Measurements from ENCODE around the gene KCND2. TPM values are rescaled to one million over a fixed set of nuclear protein-coding genes. Genes with fewer than 3 reads are reported as not detected.

Gene KCND2
- total and polyA plus RNA-seq, 7 donors, result 0.04 to 2.7 (median 0.15) TPM

- Histone ChIP-seq H3K36me3 (ENCODE audit: insufficient read depth in 1 of 2, low read depth in 1 of 2) (no peaks in the 10 kb centered on the region), H3K4me1 (no peaks in the 10 kb centered on the region), H3K9me3 (no peaks in the 10 kb centered on the region), H3K27ac (no peak overlapping the region), H3K4me3 (no peak overlapping the region), H3K27me3 (ENCODE audit: insufficient read depth in 3 of 3, low read length in 2 of 3) (no peaks in the 10 kb centered on the region)
- DNase-seq (no peak), ATAC-seq (no peak)
- intact Hi-C loops (cut with DNase I), result no loop called here
- TF ChIP-seq CTCF (IDR thresholded peaks at IDR 0.05), result no peak
- WGBS, 3 donors, result 77 to 86% (median 78%) methylated on average over 3 of the region's 3 CpGs
Observed at GRCh38 chr7:120398284-120399000, 125.5 kb downstream of the KCND2 start.

- Histone ChIP-seq H3K9me3 (no peaks in the 10 kb centered on the region), H3K4me3 (no peak overlapping the region), H3K27ac (no peak overlapping the region), H3K36me3 (ENCODE audit: insufficient read depth in 1 of 2, low read depth in 1 of 2) (no peaks in the 10 kb centered on the region), H3K27me3 (ENCODE audit: insufficient read depth in 3 of 3, low read length in 2 of 3) (no peaks in the 10 kb centered on the region), H3K4me1 (no peaks in the 10 kb centered on the region)
- ATAC-seq, result no peak
- 55 to 82% (median 58%) methylated on average over 2 of the region's 2 CpGs for WGBS, 3 donors
- intact Hi-C loops (cut with DNase I), result no loop called here
- no peak for DNase-seq
- no peak for TF ChIP-seq CTCF (IDR thresholded peaks at IDR 0.05)
Observed at GRCh38 chr7:120400806-120401455, 128.0 kb downstream of the KCND2 start.

- Histone ChIP-seq H3K27me3 (ENCODE audit: insufficient read depth in 3 of 3, low read length in 2 of 3) (no peaks in the 10 kb centered on the region), H3K4me1 (no peaks in the 10 kb centered on the region), H3K9me3 (no peaks in the 10 kb centered on the region), H3K36me3 (ENCODE audit: insufficient read depth in 1 of 2, low read depth in 1 of 2) (no peaks in the 10 kb centered on the region), H3K27ac (no peak overlapping the region), H3K4me3 (no peak overlapping the region)
- WGBS, 3 donors, result 43 to 48% (median 47%) methylated on average over 4 of the region's 4 CpGs
- ATAC-seq (no peak), DNase-seq (no peak)
- no peak for TF ChIP-seq CTCF (IDR thresholded peaks at IDR 0.05)
- intact Hi-C loops (cut with DNase I), result no loop called here
Observed at GRCh38 chr7:120402079-120402767, 129.2 kb downstream of the KCND2 start.

- no peaks in the 10 kb centered on the region for H3K27me3 ChIP-seq (ENCODE audit: insufficient read depth in 3 of 3, low read length in 2 of 3)
- H3K9me3 ChIP-seq, result no peaks in the 10 kb centered on the region
- DNase-seq (no peak), ATAC-seq (no peak)
- H3K27ac ChIP-seq, result no peak overlapping the region
- no peaks in the 10 kb centered on the region for H3K36me3 ChIP-seq (ENCODE audit: insufficient read depth in 1 of 2, low read depth in 1 of 2)
- TF ChIP-seq CTCF (IDR thresholded peaks at IDR 0.05), result no peak
- intact Hi-C loops (cut with DNase I), result no loop called here
- WGBS, 3 donors, result 16 to 25% (median 16%) methylated on average over 1 of the region's 1 CpG
- H3K4me3 ChIP-seq, result no peak overlapping the region
- H3K4me1 ChIP-seq, result no peaks in the 10 kb centered on the region
Observed at GRCh38 chr7:120402801-120403200, 129.8 kb downstream of the KCND2 start.
